Middle frontal gyrus (tissue), 1 donor: Measurements from ENCODE around the gene WNT3A.

Source experiments
- DNase-seq: peaks from one replicate; pipeline ENCODE4 v3.0.0-alpha.2; 2015; ENCODE audit warnings: low spot score; ENCODE audit errors: extremely low spot score

Gene WNT3A

DNA sequence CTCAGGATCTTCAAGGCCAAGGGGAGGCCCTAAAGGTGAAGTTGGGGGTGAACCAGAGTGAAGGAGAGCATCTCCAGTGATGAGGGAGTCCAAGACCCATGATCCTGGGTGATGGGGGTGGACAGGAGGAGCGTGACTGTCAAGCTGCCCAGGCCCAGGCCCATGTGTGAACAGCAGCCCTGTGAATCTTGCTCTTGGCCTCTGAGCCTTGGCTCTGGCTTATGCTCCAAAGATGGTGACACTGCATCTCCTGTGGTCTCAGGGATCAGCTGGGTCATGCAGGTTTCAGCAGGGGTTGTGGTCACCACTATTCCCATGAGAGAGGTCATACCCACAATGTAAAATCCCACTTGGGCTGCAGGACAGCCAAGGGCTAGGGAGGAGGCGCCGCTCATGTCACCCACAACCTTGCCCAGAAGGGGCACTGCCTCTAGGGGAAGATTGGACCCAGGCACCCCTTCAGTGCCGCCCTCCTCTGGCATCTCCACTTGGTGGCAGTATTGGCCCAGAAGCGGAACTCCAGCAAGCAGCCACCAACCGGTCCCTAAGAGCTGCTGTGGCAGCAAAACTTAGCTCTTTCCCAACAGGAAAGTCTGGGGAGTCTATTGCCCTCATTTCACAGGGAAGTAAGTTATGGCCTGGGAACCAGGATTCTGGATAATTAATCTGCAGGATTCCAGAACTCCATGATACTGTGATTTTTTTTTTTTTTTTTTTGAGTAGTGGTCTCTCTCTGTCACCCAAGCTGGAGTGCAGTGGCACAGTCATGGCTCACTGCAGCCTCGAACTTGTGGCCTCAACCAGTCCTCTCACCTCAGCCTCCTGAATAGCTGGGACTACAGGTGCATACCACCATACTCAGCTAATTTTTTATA, 7.5 kb upstream of the WNT3A start:
- no peak for DNase-seq

DNA sequence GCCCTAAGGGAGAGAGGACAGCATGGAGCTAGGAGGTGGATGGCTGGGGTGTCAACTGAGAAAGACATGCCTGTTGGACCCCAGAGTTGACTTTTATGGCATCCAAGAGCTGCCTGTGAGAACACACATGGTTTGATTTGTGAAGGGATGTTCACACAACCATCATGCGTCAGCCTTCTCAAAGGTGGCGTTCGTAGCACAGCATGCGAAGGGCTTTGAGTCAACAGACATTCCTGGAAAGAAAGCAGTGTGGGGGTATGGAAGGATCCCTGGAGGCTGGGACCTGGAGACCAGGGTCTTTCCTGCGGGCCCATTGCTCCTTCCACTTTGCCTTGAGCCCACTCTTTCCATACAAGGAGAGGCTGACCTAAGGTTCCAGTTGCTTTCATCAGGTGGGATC, 6.4 kb upstream of the WNT3A start:
- no peak for DNase-seq

DNA sequence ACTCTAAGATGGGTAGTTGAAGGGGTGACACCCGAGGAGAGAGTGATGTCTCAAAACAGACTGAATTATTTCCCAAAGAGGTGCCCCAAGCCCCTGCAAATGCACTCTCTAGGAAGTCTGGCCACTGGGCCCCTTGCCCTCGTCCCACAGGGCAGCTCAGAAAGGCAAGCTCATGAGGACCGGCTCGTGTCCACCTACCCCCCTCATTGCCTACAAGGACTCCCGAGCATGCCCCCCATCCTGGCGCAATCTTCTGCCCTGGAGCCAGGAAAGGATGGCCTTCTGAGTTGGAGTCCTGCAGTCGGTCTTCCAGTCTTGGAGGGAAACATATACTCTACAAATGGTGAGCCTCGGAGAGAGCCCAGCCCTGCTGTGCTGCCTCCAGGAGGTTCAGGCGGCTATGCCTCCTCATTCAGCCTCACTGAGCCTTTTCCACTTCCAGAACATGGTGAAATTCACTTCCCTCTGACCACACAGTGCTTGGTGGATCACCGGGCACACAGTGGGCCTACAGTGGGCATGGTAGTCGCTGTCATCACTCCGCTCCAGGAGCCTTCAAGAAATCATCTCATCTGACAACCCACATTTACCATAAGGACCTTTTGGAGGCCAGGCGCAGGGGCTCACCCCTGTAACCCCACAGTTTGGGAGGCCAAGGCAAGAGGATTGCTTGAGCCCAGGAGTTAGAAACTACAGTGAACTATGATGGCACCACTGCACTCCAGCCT, 5.8 kb upstream of the WNT3A start:
- no peak for DNase-seq

DNA sequence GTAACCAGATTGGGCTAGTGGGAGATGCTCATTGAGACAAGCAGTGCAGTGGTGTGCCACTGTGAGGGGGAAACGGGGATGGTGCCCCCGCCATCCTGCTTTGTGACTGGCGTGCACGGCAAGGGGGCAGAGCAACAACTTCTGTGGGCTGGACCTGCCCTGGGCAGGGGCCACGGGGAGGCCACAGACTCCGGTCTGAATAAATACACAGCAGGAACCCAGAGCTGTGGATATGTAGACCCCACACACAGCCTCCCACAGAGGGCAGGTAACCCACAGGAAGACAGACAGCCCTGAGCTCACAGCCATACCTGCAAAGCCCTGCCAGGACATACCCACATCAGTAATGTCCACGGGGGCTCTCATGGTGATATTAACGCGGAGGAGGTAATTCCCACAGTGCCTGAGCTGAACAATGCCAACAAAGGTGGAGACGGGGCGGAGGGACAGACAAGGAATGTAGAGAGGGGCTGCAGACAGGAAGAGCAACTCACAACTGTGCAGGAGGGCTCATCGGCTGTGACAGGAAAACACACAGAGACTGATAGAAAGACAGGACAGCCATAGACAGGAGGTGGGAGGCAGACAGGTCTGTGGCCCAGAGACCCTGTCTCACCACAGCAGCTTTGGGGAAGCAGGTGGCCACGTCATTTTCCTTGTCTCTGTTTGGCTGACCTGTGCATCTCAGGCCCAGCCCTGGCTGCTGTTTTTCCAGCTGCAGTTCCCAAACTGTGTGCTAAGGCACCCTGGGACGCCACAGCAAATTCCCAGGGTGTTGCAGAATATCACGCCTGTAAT, 4.9 kb upstream of the WNT3A start:
- DNase-seq, result no peak

DNA sequence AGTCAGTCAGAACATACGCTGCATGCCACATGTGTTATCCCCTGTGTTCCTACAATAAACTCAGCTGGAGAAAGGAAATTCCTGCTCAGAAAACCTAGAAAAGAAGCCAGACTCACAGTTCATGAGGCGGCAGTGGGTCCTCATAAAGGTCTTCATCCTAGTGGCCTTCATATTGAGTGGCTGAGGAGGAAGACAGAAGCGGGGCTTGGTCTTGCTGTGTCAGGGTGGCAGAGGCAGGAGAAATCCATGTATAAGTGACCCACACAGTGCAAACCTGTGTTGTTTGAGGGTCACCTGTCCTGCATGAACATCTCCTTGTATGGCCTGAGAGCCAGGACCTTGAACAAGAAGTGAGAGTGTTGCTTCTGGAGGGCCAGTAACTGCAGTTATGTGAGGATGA, 4.0 kb upstream of the WNT3A start:
- no peak for DNase-seq

DNA sequence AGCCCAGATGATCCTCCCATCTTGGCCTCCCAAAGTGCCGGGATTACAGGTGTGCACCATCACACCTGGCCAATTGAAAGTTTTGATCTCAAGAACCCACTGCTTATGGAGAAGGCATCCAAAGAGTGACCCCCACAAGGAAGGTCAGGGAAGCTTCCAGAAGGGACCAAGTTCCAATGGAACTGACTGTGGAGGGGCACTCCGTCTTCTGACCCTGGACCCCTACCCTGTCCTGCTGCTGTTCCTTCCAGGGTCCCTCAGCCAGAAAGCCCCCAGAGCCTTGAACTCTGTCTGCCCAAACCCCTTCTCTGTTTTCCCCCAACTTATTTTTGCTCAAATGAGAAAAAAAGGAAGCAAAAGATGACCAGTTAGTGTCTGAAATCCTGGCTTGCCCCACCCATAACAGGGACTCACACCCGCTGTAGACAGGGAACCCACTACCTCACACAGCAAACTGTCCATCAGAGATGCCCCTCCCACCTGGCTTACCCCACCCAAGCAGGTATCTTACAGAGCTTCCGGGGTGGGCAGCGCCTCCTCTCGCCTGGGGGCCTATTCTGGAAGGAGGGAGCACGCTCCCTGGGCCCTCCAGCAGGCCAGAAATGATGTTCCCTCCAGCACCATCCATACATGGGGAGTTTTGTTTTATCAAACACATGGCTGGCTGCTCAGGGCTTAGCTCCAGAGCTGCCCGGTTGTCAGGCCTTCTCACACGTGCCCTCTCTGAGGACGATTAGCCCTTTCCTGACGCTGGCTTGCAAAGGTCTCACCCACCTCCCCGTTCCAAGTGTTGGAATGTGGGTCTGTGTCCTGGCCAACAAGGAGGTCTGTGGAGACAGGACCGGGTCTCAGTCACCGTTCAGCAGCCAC, 3.1 kb upstream of the WNT3A start:
- no peak for DNase-seq

DNA sequence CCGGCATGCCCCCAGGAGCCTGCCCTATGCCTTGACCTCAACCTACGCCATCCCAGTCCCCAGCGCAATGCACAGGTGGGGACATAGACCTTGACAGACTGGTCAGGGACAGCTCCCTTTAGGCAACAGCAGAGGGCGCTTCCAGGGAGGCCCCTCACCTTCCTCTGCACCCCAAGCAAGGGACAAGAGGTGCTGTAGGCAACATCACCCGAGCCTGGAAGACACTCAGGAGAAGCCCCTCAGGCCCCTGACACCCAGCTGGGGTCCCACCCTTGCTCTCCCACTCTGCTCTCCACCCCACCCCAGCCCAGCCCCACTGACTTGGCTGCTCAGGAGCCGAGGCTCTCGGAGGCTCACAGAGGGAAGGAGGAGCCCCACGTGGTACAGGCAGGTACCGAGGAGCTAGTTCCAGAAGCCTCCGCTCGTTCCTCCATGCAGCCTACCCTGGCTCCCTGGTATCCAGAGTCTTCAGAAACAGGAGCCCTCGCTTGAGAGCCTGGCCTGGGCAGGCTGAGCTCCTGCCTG, 2.4 kb upstream of the WNT3A start:
- no peak for DNase-seq

DNA sequence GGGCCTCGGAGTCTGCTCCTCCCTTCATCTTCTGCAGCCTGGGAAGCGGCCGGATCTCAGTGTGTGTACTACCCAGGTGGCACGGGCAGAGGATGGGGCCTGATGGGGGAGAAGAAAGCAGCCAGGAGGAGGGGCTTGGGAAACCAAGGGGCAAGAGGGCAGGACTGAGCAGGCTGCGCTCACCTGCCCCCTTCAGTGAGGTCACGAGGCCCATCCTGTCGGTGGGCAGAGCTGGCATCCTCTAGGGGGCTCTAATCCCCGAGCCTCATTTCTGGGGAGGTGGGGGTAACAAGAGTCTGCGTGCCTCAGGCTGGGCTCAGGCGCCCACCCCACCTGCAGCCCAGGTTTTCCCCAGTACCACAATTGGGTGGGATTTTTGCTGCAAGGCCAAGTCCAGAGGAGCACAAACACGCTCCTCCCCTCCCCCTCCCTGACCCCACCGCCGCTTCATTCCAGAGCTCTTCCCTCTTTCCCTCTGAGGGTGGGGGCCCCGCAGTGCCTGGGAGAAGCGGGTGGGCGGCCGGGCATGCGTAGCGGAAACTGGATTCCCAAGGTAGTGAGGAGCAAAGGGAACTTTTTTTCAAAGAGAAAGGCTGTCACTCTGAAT, 1.8 kb upstream of the WNT3A start:
- no peak for DNase-seq

DNA sequence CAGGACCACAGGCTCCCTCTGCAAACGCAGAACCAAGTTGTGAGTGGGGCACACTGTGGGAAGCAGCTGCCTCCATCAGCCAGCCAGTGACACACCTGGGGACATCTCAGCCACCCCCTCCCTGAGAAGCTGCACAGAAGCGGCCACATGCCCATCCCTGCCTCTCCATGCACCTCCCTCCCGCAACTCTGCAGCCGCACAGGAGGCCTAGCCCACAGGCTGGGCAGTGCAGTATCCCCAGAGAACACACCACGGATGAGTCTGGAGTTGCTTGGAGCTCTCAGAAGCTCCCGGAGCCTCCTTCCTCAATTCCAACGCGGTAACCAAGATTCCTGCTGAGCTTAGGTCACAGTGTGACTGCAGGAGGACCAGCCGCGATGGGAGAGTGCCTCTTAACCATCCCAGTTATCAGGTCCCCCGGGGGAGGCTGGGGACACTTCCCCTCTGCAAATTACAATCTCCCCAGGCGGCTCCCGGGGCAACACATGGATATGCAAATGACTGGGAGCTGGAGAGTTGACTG, 1.2 kb upstream of the WNT3A start:
- DNase-seq, result no peak

DNA sequence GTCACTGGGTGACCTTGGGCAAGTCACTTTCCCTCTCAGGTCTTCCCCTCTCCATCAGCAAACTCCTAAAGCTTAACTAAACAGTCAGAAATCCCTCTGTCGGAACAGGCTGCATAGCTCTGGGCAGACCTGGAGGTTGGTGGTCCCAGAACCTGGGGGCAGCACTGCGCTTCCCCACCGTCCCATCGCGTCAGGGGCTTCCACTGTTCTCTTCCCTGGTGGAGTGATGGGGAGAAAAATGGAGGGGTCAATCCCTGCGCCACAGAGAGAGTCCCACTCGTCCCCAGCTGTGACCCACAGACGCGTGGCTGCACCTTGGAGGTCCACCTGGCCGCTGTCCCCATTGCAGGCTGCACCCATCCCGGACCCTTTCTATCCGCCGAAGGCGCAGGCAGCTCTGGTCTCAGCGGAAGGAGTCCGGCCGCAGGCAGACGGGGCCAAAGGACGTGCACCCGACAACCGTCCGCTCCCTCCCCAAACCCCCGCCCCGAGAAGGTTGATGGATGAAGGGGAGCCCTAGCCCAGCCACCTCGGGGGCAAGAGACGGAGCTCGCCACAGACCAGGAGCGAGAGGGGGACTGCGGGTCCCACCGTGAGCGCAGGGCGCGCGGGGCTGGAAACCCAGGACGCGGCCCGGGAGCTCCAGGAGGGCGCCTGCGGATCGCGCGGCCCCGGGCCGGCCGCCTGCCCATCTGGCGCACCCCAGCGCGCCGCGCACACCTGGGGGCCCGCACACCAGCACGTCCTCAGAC, 588 bp upstream of the WNT3A start:
- no peak for DNase-seq

DNA sequence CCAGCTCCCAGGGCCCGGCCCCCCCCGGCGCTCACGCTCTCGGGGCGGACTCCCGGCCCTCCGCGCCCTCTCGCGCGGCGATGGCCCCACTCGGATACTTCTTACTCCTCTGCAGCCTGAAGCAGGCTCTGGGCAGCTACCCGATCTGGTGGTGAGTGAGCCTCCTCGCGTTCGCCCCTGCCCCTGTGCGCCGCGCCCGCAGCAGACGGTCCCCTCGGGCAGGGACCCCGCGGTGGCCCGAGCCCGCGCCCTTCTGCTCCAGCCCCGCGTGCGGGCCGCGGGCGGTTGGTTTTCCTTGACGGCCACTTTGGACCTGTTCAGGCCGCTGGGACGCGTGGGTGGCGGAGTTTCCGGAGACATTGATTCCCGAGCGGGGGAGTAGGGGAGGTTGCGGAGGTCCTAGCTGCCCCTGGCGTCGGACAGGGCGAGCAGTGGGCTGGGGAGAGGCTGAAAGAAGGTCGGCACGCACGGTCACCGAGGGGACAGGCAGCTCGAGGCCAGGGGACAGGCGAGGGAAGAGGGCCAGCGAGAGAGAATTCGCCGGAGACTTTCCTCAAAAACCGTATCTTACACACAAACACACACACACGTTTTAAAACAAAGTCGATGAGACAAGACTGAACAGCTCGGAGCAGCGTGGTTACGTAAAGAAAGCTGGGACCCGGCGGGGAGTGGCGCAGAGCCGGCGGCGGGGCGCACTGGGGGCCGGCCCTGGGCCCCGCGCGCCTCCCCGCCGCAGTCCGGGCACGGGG, 427 bp downstream of the WNT3A start:
- no peak for DNase-seq

DNA sequence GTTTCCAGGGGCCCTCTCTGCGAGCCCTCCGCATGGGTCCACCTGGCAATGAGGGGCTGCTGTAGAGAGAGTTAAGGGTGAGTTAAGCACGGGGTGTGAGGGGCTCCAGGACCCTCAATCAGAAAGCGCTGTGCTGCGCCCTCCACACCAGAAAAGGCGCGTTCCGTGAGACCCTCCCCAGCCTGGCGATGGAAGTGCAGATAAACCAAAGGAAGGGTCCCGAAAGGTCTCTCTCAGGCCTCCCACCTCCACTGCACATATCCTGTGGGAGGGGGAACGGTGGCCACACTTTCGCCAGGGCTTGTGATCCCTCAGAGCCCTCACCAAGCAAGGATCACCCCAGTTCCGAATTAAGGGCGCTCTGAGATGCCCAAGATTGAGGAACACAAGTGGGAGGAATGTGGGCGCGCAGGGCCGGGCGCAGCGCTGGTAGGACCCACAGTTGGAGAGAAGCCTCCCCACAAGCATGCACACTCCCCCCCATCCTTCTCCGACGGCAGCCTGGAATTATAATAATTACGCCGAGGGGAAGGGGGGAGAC, 1.1 kb downstream of the WNT3A start:
- no peak for DNase-seq

DNA sequence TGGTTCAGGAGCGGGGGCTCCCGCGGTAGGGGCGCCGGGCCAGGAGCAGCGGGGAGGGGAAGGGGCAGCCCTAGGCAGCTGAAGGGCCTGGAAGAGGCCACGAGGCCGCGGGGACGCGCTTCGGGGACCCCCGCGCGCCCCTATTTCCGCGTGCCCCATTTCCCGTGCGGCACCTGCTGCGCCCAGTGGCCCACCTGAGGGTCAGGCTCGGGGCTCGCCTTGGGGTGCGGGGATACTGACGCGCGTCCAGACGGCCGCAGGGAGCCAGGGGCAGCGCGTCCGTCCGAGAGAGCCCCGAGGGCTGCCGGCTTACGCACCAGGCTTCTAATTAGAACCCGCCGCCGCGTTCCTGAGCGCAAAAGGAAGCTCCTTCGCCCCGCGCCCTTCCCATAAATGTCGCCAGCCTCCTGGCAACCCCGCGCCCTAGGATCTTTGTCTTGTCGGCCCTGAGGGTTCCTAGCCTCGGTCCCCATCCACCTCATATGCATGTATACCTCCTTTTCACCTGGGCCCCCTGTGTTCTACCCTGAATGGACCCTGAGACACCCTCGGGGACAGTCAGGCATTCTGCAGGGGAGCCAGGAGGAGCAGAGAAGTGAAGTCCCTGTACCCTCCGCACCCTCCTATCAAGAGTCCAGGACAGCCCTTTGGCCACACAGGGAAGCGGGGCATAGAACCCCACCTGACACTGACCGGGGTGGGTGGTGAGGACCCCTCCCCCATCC, 1.8 kb downstream of the WNT3A start:
- DNase-seq, result no peak

DNA sequence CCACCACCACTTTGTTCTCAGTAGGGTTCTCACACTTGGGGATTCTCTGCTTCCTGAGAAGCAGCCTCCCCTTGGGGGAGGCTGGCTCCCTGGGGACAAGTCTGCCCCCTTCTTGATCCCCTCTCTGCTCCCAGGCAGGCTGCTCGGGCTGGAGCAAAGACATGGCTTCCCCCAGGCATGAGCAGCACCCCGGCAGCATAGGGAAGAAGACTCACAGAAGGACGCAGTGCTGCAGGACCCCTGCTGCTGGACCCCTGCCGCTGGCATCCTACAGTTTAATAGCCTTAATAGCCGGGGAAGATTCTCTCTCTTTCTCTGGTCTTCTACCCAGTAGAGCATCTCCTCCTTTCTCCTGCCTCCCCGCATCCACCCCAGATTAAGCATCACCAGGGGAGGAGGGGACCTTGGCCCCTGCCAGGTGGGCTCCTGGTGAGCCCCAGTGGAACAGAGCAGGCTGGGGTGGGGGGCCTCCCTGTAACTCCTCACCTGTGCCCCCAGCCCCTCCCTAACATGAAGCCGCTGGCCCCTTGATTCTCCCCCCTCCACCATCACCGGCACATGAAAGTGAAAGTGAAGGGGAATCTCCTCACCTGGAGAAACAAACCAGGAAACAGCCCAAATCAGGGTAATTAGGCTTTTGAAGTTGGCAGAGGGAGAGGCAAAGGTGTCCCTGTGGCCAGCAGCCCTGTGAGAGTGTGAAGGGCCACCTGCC, 2.5 kb downstream of the WNT3A start:
- DNase-seq, result no peak

DNA sequence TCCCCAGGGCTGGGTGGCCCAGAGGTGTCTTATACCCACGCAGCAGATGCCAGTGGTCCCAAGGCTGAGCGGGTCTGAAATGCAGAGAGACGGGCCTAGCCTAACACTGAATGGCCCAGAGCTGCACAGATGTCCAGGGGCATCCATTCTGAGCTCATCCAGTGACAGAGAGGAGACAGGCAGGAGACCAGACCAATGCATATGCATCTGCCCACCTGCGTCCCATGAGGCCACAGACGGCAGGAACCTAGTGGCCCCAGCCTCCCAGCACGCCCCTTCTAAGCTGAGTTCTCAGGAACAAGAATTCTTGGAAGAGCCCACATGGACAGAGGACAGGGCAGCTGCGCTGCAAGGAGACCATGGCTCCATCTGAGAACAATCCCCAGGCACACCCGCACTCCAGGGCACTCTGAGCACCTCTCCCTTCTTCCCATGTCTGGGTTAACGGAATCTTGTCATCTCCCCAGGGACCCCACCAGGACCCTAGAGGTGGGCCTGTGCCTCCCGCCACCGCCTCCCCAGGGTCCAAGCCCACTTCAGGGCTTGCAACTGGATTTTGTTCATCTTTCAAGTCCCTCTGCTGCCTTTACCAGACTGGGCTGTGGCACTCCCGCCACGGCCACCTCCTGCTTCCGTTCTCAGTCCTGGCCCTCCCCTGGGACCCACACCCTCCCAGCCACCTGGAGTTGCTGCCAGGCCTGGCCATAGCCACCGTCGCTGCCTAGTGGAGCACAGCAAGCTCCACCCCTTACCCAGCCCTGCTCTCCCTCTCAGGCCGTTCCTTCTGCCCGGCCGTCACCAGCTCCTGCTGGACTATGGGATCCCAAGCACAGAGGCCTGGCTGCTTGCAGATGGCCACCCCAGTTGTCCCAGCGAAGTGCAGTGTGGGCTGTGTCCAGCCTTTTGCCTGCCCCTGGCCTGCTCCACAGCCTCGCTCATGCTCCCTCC, 3.3 kb downstream of the WNT3A start:
- DNase-seq, result no peak

DNA sequence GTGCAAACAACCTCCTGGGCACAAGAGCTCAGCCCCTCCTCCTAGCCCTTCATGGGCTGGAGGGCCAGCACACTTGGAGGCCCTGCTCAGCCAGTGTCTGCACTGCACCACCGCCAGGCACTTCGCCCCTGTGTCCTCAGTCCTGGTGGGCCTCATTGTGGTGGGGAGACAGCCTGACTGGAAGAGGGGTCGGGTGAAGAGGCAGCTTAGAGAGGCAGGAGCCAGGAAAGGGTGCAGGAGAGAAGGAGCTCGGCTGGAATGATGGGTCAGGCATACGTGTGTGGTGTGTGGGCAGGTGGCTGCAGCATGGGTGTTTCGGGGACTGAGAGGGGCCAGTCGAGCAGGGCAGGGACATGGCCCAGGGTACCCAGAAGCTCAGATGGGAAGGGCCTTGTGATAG, 4.1 kb downstream of the WNT3A start:
- DNase-seq, result no peak
